CD4-positive, alpha-beta T cell treated with Interleukin-17A for 4 hours (primary cell): ENCODE data around the gene RNASET2.

Source experiments
- DNase-seq: peaks from one replicate; pipeline ENCODE4 v3.0.0-alpha.2; 2020; ENCODE audit warnings: mixed read lengths

Gene RNASET2

GRCh38 chr6:166946125-166946524, 10.2 kb downstream of the RNASET2 start:
- no peak for DNase-seq

DNA sequence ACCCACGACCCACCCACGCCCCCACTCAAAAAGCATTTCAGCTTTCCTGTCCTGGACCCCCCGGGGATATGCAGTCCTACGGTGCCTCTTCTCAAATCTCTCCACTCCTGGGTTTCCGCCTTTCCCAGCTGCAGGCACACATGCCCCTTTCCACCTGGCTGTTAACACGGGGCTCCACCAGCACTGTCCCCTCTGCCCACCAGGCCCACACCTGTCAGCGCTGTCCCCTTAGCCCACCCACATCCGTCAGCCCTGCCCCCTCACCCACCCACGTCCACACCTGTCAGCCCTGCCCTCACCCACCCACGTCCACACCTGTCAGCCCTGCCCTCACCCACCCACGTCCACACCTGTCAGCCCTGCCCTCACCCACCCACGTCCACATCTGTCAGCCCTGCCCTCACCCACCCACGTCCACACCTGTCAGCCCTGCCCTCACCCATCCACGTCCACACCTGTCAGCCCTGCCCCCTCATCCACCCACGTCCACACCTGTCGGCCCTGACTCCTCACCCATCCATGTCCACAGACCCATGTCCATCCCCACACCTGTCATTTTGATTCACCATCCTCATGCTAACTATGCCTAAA, 11.6 kb downstream of the RNASET2 start:
- no peak for DNase-seq

DNA sequence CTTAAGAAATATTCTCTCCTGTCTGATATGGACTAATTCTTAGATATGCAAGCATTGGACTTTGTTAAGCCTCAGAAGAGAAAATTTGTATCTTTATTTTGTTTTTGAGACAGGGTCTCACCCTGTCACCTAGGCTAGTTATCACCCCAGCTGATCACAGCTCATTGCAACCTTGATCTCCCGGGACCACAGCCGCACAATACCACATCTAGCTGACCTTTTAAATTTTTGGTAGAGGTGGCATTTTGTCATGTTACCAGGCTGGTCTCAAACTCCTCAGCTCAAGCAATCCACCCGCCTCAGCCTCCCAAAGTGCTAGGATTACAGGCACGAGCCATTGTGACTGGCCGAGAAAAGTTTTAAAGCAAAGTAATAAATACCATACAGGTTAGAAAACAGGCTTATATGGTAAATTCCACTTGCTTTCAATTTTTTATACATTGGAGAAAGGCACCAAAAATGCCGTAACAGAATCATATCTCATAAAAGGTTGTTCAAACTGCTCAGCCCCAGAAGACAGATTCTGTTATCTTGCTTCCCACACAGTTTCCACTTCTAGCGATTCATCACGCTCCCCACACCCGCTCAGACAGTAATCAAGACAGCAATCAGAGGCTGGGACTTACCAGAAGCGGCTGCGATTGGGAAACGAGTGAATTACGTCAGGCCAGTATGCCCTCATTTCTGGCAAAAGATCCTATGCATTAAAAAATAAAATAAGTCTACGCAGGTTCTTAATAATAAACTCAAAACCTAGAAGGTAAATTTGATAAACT, 13.8 kb downstream of the RNASET2 start:
- DNase-seq = peak; percentile 73

DNA sequence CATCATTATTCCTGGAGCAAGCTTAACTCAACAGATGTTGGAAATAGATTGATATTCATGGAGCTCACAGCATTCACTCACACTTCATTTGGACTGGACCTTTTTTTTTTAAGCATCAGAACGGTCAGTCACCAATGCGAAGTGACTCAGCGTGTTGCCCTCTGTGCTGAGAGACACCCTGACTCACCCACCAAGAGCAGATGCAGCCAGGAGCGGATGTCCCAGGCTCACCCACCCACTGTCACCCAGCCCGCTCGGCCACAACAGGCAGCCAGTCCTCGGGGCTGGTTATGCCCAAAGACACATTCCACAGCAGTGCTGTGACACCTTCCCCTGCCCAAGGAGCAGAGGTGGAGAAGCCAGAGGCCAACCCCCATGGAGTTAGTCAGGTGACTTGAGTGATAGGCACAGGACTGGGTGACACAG, 15.7 kb downstream of the RNASET2 start:
- peak; percentile 25 for DNase-seq

- DNase-seq = no peak
These were observed 16.5 kb downstream of the RNASET2 start for GRCh38 chr6:166939894-166940293.

DNA sequence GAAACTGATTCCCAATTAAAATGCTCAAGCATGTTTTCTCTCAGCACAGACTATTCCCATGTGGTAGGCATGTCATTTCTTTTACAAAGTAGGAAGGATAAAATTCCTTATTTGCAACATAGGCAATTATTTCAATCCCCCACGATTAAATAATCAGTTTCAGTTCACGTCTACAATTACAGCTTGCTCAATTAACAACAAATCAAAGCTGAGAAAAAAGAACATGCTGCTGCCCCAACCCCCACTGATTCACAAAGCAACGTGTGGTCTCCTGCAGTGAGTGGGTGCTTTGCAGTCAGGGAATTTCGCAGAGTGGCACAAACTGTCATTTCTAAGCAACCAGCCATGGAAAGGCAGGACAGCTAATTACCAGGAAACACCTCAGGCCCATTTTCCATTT, 17.0 kb downstream of the RNASET2 start:
- no peak for DNase-seq

- DNase-seq = no peak
These were observed 17.6 kb downstream of the RNASET2 start for GRCh38 chr6:166938704-166939103.

DNA sequence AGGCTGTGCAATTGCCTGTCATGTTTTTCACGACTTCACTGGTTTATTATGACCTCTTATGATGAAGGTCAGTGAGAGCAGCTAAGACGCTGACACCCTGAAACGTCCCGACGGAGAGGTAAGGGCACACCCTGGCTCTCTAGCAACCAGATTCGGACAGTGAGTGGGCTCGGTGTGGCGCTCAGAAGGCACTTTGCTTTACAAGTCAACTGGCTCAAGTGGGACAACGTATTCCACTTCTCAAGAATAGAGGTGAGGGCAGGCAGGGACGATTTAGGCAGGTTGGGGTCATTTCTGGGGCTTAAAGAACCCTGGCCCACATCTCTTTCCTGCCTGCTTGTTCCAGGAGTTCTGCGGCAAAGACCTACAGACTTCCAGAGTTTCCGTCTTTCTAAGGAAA, 18.2 kb downstream of the RNASET2 start:
- no peak for DNase-seq

- DNase-seq = no peak
These were observed 18.6 kb downstream of the RNASET2 start for GRCh38 chr6:166937746-166938145.

DNA sequence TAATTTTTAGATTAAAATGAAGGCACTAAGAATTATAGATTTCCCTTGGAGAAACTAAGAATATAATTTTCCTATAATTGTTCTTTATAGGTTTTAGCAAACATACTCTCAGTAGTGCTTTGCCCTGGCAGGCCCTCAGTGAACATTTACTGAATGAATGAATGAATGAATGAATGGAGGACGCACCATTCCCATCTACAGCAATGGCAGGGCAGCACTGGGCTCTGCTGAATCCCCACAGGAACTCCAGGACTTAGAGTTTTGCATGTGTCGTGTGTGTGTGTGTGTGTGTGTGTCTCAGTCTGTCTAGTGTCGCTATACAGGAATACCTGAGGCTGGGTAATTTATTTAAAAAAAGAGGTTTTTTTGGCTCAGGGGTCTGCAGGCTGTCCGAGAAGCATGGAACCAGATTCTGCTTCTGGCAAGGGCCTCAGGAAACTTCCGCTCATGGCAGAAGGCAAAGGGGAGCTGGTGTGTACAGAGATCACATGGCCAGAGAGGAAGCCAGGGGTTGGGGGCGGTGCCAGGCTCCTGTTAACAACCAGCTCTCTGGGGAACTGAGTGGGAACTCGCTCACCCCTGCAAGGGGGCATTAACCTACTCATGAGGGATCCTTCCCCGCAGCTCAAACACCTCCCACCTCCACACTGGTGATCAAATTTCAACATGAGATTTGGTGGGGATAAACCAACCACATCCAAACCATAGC, 20.1 kb downstream of the RNASET2 start:
- DNase-seq = peak; percentile 66

DNA sequence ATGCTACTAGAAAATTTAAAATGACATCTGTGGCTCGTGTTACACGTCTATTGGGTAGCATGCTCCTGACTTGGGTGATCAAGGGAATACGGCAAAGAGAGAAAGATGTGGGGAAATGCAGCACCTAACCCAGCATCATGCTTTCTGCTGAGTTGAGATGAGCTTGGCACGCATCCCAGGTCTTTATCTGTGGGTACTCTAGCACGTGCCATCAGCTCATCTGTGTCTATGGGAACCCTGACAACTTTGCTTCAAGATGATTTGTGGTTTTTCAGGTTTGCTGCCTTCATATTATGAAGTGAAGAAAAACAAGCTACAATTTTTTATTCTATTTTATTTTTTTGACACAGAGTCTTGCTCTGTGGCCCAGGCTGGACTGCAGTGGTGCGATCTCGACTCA, 21.0 kb downstream of the RNASET2 start:
- peak; percentile 73 for DNase-seq

DNA sequence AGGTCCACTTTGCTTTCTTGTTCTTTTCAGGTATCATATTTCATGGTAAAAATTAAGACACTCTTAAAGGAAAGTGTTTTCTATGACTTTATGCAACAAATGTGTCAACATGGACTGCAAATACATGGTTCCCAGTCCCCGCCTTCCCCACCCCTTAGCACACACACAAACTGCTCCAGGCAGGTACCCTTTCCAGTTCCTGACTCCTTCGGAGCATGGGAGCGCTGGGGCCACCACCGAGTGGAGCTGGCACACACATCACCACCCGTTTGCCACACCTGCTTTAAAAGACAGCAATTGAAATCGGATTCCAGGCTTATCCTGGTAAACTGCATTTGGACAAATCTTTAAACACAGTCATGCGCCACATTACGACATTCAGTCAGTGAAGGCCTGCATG, 22.2 kb downstream of the RNASET2 start:
- DNase-seq = no peak

- no peak for DNase-seq
These were observed 23.0 kb downstream of the RNASET2 start for GRCh38 chr6:166933396-166933795.

GRCh38 chr6:166932616-166933015, 23.7 kb downstream of the RNASET2 start:
- DNase-seq = no peak

GRCh38 chr6:166932116-166932515, 24.2 kb downstream of the RNASET2 start:
- DNase-seq = no peak

DNA sequence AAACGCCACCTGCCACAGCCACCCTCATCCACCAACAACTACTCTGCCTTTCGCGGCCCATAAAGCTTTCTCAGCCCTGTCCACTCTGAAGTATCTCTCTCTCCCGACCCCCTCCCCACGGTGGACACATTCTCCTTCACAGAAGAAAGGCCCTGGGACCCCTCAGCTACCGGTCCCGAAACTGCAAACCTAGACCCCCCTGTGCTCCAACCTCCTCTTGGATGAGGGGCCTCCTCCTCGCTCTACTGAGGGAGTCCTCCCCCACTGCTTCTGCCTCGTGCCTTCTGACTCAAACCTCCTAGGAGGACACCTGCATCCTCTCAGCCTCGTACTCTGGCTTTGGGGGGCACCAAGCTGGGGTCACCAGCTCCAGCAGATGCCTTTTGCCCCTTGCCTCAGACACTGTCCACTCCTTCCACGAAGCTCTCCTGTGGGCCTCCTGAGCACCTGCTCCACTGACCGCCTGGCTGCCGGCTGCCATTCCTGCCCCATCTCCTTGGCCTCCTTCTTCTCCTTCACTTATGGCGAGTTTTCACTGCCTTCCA, 24.9 kb downstream of the RNASET2 start:
- DNase-seq = no peak

DNA sequence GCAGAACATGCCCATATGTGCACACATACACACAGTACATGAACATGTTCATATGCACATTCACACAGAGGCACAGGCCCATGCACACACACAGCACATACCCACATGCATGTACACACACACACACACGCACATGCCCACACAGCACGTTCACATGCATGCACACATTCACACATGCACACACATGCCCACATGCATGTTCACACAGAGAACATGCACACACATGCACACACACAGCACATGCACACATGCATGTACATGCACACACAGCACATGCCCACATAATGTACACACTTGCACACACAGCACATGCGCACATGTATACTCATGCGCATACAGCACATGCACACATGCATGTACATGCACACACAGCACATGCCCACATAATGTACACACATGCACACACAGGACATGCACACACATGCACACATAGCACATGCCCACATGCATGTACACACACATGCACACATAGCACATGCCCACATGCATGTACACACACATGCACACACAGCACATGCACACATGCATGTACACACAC, 25.9 kb downstream of the RNASET2 start:
- no peak for DNase-seq

DNA sequence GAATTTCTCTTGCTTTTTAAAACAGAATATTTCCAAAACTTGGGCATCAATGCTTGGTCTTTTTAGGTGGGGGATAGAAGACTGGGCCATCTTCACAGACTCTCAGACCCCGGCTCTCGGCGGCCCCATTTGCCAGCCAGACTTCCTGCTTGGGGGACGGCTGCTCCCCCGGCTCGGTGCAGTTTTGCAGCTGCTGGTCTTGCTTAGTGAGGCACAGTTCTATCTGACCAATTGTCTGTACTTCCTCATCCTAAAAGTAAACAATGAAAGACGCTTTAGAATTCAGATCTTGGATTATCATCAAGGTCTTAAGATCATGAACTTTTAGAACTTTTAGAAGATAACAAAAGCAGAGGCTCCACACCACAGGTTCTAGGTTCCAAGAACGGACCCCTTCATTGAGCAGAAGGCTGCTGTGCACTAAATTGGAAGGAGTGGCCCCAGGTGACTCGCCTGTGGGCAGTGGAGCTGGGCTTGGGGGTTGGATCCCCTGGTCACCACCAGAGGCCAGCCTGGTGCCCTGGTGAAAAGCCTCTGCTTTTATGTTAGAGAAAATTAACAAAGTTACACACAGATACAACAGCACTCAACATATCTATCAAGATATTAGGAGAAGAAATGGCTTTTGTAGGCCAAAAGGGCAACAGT, 26.7 kb downstream of the RNASET2 start:
- DNase-seq = peak; percentile 8

DNA sequence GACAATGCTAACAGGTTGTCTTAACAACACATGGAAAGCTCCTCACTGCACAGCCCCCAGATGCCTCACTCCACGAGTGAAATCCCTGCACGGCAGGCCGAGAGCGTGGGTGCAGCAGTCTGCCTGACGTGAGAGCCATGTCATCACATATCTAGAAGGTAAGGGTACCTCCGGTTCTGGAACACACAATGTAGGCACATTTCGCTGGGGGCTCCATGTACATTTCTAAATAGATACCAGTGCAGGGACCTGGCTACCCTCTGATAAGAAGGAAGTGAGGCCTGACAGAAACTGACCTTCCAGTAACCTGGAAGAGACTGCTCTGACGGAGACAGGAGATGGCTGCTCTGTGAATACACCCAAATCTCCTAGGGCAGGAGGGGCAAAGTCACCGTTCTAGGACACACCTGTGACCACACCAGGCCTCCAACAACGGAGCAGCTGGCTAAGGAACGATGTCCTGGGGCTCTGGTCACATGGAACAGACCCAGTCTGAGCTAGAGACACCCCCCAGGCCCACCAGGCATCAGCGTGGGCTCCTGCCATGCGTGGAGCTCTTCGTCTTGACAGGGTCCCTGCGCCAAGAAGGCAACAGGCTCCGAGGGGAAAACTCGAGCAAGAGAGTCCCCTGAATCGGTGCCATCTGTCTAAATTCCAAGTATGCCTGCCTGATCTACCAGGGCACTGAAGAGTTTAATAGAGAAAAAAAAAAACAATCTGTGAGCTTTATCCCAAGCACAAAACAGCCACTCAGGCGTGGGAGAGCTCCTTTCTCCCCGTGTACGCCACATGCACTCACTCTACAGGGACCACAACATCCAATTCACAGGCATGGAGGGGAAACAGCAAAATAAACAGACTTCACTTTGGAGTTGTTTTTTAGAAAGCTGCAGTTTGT, 27.5 kb downstream of the RNASET2 start:
- peak; percentile 2 for DNase-seq

DNA sequence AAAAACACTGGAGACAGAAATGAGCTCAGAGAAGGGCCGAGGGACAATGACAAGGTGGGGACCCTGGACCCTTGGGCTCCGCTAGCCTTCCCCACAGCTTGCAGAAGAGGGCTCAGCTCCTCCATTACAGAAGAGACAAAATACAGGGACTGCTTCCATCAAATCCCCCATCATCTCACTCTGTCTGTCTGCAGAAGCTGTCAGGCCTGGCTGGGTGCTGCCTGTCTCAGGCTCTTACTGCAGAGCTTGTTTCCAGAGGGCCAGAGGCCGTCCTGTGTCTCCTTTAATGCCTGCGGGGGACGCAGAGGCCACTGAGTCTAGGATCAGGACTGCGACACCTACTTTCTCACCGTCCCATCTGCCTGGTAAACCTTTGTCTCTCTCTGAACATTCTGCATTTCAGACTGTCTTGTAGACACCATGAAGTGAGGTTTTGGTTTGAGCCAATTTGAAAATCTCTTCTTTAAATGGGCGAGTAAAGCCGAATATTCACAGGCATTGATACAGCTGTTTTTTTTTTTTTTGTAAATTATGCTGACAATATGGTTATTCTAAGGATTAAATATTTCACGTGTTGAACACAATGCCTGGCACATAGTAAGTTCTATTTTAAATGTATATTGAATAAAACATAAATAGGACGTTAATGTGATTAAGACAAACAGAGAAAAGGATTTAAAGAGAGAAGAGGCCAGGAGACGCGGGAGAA, 28.3 kb downstream of the RNASET2 start:
- DNase-seq = peak; percentile 1
